HEK293 (cell line): ENCODE measurements around the gene SLC35F3.

Experiments
- CTCF ChIA-PET: fragments of 350-600 bp; formaldehyde crosslinking; extraction: SDS; loops from one replicate; lab custom pipeline; 2021; ENCODE audit warnings: antibody characterized with exemption; lab: Yijun Ruan, JAX
- POLR2A ChIA-PET: fragments of 300-600 bp; formaldehyde crosslinking; extraction: SDS; loops from one replicate; lab custom pipeline; 2020; ENCODE audit warnings: antibody characterized with exemption, inconsistent platforms; lab: Yijun Ruan, JAX
- H3K27ac ChIP-seq: fragments of 200-500 bp; sonication (Bioruptor generic); 2 replicates; pipeline ENCODE4 v1.5.1; 2014; ENCODE audit warnings: low read depth, low read length, control low read depth, inconsistent platforms; ENCODE audit errors: extremely low read depth
- H3K36me3 ChIP-seq, 2 experiments: fragments of 200-500 bp in 1 of 2; sonication (Bioruptor generic) in 1 of 2; 1 replicate in 1 of 2; 2 replicates in 1 of 2; pipeline ENCODE4 v1.5.1; 2014 to 2017; ENCODE audit warnings: inconsistent platforms in 2 of 2, low read length in 2 of 2; ENCODE audit not compliant: control insufficient read depth in 2 of 2, insufficient read depth in 1 of 2
- H3K4me1 ChIP-seq: fragments of 200-500 bp; sonication (Bioruptor generic); 2 replicates; pipeline ENCODE4 v1.5.1; 2014; ENCODE audit warnings: mild to moderate bottlenecking, low read length, inconsistent platforms; ENCODE audit not compliant: control insufficient read depth, insufficient read depth
- H3K4me3 ChIP-seq: 2 replicates; pipeline ENCODE4 v1.5.1; 2011; ENCODE audit warnings: low read depth, mild to moderate bottlenecking, control low read depth, low read length, moderate library complexity
- H3K9me3 ChIP-seq: fragments of 200-500 bp; sonication (Bioruptor generic); 2 replicates; pipeline ENCODE4 v1.5.1; 2014; ENCODE audit warnings: low read depth, low read length, inconsistent platforms; ENCODE audit not compliant: control insufficient read depth, insufficient read depth
- KLF7 ChIP-seq: fragments of 450-650 bp; formaldehyde crosslinking; IDR thresholded peaks from 2 replicates; pipeline ENCODE4 v1.5.1; 2016; ENCODE audit warnings: missing biosample characterization, missing genetic modification characterization, borderline replicate concordance
- KLF9 ChIP-seq: fragments of 450-650 bp; formaldehyde crosslinking; IDR thresholded peaks from 2 replicates; pipeline ENCODE4 v1.5.1; 2016; ENCODE audit warnings: missing biosample characterization, missing genetic modification characterization, low read depth
- YY1 ChIP-seq: fragments of 450-650 bp; formaldehyde crosslinking; IDR thresholded peaks from 2 replicates; pipeline ENCODE4 v1.5.1; 2018; ENCODE audit warnings: missing biosample characterization, missing genetic modification characterization
- ZEB2 ChIP-seq: fragments of 450-650 bp; formaldehyde crosslinking; IDR thresholded peaks from 2 replicates; pipeline ENCODE4 v1.5.1; 2016; ENCODE audit warnings: missing biosample characterization, missing genetic modification characterization
- ZFP3 ChIP-seq: fragments of 450-650 bp; formaldehyde crosslinking; IDR thresholded peaks from 2 replicates; pipeline ENCODE4 v1.5.1; 2016; ENCODE audit warnings: low read depth, missing biosample characterization, missing genetic modification characterization
- ZNF214 ChIP-seq: fragments of 450-650 bp; formaldehyde crosslinking; IDR thresholded peaks from 2 replicates; pipeline ENCODE4 v1.5.1; 2017; ENCODE audit warnings: missing biosample characterization, mild to moderate bottlenecking, missing genetic modification characterization, borderline replicate concordance
- ZNF223 ChIP-seq: fragments of 450-650 bp; formaldehyde crosslinking; IDR thresholded peaks from 2 replicates; pipeline ENCODE4 v1.5.1; 2016; ENCODE audit warnings: missing biosample characterization, missing genetic modification characterization
- ZNF239 ChIP-seq: fragments of 450-650 bp; formaldehyde crosslinking; IDR thresholded peaks from 2 replicates; pipeline ENCODE4 v1.5.1; 2016; ENCODE audit warnings: missing biosample characterization, missing genetic modification characterization
- ZNF654 ChIP-seq: fragments of 450-650 bp; formaldehyde crosslinking; IDR thresholded peaks from 2 replicates; pipeline ENCODE4 v1.5.1; 2016; ENCODE audit warnings: low read depth, missing biosample characterization, missing genetic modification characterization
- ZNF660 ChIP-seq: fragments of 450-650 bp; IDR thresholded peaks from 2 replicates; pipeline ENCODE4 v1.5.1; 2018; ENCODE audit warnings: missing biosample characterization, mild to moderate bottlenecking, missing genetic modification characterization
- ZNF664 ChIP-seq: fragments of 450-650 bp; formaldehyde crosslinking; IDR thresholded peaks from 2 replicates; pipeline ENCODE4 v1.5.1; 2016; ENCODE audit warnings: missing biosample characterization, missing genetic modification characterization
- ZNF830 ChIP-seq: fragments of 450-650 bp; IDR thresholded peaks from 2 replicates; pipeline ENCODE4 v1.5.0; 2018; ENCODE audit warnings: missing biosample characterization, missing genetic modification characterization, low read depth, mild to moderate bottlenecking, moderate library complexity
- TF ChIP-seq, protein P1 (sequence below): fragments of 450-650 bp; formaldehyde crosslinking; IDR thresholded peaks from 2 replicates; pipeline ENCODE4 v1.5.1; 2017; ENCODE audit warnings: missing biosample characterization, missing genetic modification characterization
- TF ChIP-seq, protein P2 (sequence below): fragments of 450-650 bp; formaldehyde crosslinking; IDR thresholded peaks from 2 replicates; pipeline ENCODE4 v1.5.1; 2016; ENCODE audit warnings: missing biosample characterization, missing genetic modification characterization, borderline replicate concordance
- TF ChIP-seq, protein P3 (sequence below): fragments of 450-650 bp; formaldehyde crosslinking; IDR thresholded peaks from 2 replicates; pipeline ENCODE4 v1.5.1; 2016; ENCODE audit warnings: missing biosample characterization, missing genetic modification characterization
- TF ChIP-seq, protein P4 (sequence below): fragments of 450-650 bp; formaldehyde crosslinking; IDR thresholded peaks from 2 replicates; pipeline ENCODE4 v1.5.1; 2016; ENCODE audit warnings: missing biosample characterization, missing genetic modification characterization
- TF ChIP-seq, protein P5 (sequence below): fragments of 450-650 bp; formaldehyde crosslinking; optimal IDR thresholded peaks from 2 replicates; pipeline ENCODE3; 2016; ENCODE audit warnings: missing biosample characterization, mild to moderate bottlenecking, missing genetic modification characterization

Gene SLC35F3

DNA sequence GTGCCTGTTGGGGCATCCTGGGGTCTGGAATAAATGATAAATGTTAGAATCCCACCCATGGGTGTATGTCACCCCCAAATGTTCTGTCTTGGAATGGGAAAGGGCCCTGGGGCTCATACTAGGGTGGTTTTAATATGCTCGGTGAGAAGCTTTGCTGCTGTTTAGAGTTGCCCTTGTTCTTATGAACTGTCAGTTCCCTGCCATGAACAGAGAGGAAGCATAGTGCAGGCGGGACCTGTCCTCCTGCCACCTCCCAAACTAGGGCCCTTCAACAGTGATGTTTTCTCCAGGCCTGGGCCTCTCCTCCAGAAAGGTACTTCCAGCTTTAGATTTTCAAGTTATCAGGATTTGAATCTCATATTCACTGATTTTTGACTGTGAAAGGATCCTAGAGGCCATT is 388.1 kb downstream of the SLC35F3 start:
- ChIA-PET POLR2A (no interaction called here), CTCF (interaction anchor here (0.5 to 2.4 kb wide), 6 partner anchors 15 to 1491 kb away, joined by 3 to 20 read pairs (median 3); no protein-coding TSS in a partner anchor)
- Histone ChIP-seq H3K27ac (no peak overlapping the region), H3K9me3 (no peaks in the 10 kb centered on the region; the same call in 1 of the 2 replicates), H3K4me3 (no peak overlapping the region), H3K36me3 (no peaks in the 10 kb centered on the region), H3K4me1 (no peaks in the 10 kb centered on the region)
- TF ChIP-seq KLF7 (tag by site-specific recombination) (no peak), ZNF214 (tag by site-specific recombination) (no peak)
- TF ChIP-seq, protein P1, sequence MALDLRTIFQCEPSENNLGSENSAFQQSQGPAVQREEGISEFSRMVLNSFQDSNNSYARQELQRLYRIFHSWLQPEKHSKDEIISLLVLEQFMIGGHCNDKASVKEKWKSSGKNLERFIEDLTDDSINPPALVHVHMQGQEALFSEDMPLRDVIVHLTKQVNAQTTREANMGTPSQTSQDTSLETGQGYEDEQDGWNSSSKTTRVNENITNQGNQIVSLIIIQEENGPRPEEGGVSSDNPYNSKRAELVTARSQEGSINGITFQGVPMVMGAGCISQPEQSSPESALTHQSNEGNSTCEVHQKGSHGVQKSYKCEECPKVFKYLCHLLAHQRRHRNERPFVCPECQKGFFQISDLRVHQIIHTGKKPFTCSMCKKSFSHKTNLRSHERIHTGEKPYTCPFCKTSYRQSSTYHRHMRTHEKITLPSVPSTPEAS (tag by site-specific recombination): no peak

DNA sequence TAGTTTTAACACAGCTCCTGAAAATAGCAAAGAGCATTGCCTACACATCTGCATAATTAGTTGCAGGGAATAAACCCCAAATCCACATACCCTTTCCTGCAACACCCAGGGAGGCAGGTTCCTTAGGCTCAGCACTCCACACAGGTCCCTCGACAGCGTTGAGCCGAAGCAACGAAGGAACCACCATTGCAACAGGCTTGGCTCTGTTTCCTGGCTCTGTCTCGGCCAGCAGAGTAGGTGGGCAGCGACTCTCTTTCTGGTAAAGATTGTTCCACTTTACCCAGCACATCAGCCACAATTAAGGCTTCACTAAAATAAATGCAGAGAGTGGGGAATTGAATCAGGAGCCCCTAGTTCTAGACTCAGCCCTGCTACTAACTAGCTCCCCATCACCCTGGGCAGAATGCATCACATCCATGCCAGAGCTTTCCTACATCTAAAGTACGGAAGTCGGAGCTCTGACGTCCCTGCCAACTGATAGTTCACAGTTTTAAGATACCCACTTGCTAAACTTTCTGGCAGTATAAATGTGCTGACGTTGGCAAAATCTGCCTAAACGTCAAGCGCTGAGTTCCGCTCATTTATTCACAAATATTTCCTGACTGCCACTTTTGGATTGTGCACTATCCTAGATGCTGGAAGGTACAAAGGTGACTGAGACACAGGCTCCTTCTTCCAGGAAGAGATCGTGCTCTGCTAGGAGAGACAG is 389.8 kb downstream of the SLC35F3 start:
- Histone ChIP-seq H3K4me1 (no peaks in the 10 kb centered on the region), H3K27ac (no peak overlapping the region), H3K4me3 (no peak overlapping the region), H3K9me3 (no peaks in the 10 kb centered on the region; the same call in 1 of the 2 replicates), H3K36me3 (no peaks in the 10 kb centered on the region)
- POLR2A ChIA-PET: interaction anchor here (0.6 kb wide), 1 partner anchor 79 kb away, joined by 3 read pairs; the partner anchor contains the start of gene COA6
- CTCF ChIA-PET: interaction anchor here (0.8 to 5.6 kb wide), 5 partner anchors 15 to 169 kb away, joined by 3 to 40 read pairs (median 5); no protein-coding TSS in a partner anchor
- no peak for TF ChIP-seq ZNF214 (tag by site-specific recombination)
- no peak for TF ChIP-seq ZFP3
- no peak for TF ChIP-seq ZNF830 (tag by site-specific recombination)
- TF ChIP-seq, protein P2, sequence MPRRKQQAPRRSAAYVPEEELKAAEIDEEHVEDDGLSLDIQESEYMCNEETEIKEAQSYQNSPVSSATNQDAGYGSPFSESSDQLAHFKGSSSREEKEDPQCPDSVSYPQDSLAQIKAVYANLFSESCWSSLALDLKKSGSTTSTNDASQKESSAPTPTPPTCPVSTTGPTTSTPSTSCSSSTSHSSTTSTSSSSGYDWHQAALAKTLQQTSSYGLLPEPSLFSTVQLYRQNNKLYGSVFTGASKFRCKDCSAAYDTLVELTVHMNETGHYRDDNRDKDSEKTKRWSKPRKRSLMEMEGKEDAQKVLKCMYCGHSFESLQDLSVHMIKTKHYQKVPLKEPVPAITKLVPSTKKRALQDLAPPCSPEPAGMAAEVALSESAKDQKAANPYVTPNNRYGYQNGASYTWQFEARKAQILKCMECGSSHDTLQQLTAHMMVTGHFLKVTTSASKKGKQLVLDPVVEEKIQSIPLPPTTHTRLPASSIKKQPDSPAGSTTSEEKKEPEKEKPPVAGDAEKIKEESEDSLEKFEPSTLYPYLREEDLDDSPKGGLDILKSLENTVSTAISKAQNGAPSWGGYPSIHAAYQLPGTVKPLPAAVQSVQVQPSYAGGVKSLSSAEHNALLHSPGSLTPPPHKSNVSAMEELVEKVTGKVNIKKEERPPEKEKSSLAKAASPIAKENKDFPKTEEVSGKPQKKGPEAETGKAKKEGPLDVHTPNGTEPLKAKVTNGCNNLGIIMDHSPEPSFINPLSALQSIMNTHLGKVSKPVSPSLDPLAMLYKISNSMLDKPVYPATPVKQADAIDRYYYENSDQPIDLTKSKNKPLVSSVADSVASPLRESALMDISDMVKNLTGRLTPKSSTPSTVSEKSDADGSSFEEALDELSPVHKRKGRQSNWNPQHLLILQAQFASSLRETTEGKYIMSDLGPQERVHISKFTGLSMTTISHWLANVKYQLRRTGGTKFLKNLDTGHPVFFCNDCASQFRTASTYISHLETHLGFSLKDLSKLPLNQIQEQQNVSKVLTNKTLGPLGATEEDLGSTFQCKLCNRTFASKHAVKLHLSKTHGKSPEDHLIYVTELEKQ (tag by site-specific recombination): no peak

DNA sequence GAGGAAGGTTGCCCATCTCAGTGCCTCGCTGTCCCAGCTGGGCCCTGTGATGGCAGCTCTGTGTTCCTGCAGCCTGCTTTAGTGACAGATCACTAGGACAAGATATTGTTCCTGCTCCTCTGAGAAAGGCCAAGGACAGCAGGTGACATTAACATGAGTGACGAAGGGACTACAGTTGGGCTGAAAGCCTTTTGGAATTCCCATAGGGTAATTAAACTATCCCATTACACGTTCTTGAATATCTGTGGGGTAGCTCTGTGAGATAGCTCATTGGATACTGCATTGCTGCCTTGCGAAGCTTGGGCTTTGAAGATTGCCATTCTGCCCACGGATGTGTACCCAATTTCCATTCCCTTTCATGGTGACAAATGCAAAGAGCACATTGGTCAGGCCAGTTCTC is 390.6 kb downstream of the SLC35F3 start:
- Histone ChIP-seq H3K4me3 (no peak overlapping the region), H3K27ac (no peak overlapping the region), H3K4me1 (no peaks in the 10 kb centered on the region), H3K36me3 (no peaks in the 10 kb centered on the region), H3K9me3 (no peaks in the 10 kb centered on the region)
- CTCF ChIA-PET: interaction anchor here (0.9 to 5.6 kb wide), 4 partner anchors 14 to 170 kb away, joined by 3 to 40 read pairs (median 6); no protein-coding TSS in a partner anchor
- POLR2A ChIA-PET: no interaction called here
- no peak for TF ChIP-seq KLF9
- no peak for TF ChIP-seq ZNF660 (tag by site-specific recombination)
- TF ChIP-seq ZEB2 (tag by site-specific recombination): no peak
- TF ChIP-seq ZNF239 (tag by site-specific recombination): no peak
- no peak for TF ChIP-seq ZNF654 (tag by site-specific recombination)
- TF ChIP-seq, protein P3, sequence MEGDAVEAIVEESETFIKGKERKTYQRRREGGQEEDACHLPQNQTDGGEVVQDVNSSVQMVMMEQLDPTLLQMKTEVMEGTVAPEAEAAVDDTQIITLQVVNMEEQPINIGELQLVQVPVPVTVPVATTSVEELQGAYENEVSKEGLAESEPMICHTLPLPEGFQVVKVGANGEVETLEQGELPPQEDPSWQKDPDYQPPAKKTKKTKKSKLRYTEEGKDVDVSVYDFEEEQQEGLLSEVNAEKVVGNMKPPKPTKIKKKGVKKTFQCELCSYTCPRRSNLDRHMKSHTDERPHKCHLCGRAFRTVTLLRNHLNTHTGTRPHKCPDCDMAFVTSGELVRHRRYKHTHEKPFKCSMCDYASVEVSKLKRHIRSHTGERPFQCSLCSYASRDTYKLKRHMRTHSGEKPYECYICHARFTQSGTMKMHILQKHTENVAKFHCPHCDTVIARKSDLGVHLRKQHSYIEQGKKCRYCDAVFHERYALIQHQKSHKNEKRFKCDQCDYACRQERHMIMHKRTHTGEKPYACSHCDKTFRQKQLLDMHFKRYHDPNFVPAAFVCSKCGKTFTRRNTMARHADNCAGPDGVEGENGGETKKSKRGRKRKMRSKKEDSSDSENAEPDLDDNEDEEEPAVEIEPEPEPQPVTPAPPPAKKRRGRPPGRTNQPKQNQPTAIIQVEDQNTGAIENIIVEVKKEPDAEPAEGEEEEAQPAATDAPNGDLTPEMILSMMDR: no peak
- TF ChIP-seq, protein P4, sequence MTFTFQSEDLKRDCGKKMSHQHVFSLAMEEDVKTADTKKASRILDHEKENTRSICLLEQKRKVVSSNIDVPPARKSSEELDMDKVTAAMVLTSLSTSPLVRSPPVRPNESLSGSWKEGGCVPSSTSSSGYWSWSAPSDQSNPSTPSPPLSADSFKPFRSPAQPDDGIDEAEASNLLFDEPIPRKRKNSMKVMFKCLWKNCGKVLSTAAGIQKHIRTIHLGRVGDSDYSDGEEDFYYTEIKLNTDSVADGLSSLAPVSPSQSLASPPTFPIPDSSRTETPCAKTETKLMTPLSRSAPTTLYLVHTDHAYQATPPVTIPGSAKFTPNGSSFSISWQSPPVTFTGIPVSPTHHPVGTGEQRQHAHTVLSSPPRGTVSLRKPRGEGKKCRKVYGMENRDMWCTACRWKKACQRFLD (tag by site-specific recombination): no peak
- TF ChIP-seq, protein P5, sequence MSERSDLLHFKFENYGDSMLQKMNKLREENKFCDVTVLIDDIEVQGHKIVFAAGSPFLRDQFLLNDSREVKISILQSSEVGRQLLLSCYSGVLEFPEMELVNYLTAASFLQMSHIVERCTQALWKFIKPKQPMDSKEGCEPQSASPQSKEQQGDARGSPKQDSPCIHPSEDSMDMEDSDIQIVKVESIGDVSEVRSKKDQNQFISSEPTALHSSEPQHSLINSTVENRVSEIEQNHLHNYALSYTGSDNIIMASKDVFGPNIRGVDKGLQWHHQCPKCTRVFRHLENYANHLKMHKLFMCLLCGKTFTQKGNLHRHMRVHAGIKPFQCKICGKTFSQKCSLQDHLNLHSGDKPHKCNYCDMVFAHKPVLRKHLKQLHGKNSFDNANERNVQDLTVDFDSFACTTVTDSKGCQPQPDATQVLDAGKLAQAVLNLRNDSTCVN (tag by site-specific recombination): no peak
- no peak for TF ChIP-seq YY1 (tag by site-specific recombination)
- TF ChIP-seq ZNF223 (tag by site-specific recombination): no peak
- TF ChIP-seq ZNF664: no peak
